NOMO-1 treated with dmso at 0.1 percent for 144 hours (cell line): ENCODE results near the gene KRT74.

Experiments used
- DNase-seq: peaks from one replicate; lab custom pipeline; 2025; ENCODE audit not compliant: unreplicated experiment; lab: John Stamatoyannopoulos, UW

The KRT74 gene

DNA sequence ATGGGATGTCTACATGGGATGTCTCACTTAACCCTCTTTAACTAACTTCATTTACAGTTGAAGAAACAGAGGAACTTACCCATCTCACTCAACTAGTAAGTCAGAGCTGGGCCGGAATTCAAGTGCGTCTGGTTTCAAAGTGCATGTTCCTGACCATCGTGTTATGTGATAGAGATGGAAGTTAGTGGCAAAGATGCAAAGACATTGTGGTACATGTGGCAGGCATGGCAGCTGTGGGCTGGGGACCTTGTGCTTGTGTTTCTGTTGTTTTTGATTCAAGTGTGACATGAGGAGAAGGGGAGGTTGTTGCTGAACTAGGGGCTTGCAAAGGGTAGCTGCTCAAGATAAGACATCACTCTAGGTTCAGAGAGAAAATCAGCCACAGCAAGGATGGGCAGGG is 2.3 kb upstream of the KRT74 start:
- no peak for DNase-seq

DNA sequence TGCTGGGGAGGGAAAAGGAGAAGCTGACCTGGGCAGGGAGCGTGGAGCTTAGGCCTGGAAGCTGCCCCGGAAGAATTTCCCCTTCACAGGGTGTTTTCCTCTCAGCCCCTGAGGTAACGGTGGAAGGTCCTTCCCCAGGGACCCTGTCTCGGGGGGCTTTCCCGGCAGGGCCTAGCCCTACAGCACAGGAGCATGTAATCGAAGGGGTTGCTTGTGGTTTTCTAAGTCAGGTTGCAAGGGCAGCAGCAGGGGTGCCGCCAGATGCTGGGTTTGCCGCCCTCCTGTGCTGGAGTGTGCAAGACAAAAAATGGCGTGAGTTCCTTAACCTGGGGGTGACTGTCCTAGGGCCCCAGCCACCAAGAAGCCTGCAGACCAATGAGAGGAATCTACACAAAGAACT is 1.6 kb upstream of the KRT74 start:
- DNase-seq, result no peak

DNA sequence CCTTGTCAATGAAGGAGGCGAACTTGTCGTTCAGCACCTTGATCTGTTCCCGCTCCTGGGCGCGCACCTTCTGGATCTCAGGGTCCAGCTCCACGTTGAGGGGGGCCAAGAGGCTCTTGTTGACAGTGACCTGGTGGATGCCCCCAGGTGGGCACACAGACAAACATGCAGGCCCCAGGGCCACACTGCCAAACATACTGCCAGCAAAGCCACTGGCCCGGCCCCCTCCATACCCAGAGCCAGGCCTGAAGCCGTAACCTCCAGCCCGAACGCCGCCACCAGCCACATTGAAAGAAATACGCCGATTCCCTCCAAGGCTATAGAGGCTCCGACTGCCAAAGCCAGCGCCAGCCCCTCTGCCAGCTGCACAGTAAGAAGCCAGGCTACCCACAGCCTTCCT is 337 bp downstream of the KRT74 start:
- DNase-seq, result no peak

DNA sequence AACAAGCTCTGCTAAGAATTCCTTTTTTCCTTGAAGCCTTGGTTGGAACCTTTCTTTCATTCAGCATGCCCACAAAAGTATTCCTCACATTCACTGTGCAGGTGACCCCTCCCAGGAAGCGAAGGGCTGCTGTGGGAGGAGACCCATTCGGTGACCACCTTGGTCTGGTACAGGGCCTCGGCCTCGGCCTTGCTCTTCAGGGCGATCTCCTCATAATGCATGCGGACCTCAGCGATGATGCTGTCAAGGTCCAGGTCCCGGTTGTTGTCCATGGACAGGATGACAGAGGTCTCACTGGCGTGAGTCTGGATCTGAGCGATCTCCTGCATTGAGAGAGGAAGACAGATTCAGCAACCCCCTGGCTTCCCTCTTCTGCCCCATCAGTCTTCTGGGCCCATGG is 3.1 kb downstream of the KRT74 start:
- DNase-seq, result no peak

DNA sequence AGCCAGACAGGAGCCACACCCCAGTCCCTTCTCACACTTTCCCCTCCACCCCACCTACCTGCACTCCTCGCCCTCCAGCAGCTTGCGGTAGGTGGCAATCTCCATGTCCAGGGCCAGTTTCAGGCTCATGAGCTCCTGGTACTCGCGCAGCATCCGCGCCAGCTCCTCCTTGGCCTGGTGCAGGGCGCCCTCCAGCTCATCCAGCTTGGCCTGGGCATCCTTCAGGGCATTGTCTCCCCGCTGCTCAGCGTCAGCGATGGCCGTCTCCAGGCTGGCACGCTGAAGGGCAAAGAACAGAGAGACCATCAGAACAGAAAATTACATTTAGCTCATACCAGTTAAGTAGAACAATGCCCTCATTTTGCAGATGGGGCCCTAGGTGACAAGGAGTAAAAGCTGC is 5.5 kb downstream of the KRT74 start:
- DNase-seq, result no peak

DNA sequence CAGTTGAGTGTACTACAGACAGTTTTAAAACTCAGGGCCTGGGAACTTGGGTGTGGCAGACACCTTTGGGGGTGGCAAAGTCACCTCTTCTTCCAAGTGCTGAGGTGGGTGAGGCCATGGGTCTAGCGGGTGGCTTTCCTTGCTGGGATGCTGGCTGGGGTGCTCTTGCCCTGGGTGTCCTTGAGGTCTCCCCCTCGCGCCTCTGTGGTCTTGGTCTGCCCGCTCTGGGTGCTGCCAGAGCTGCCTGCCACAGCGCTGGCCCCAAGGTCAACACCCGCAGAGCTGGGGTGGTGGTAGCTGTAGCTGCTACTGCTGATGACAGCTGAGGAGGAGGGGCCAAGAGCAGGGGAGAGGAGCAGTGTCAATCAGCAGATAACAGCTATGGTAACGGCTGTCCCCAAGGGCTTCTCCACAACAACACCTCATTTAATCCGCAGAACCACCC is 6.8 kb downstream of the KRT74 start:
- no peak for DNase-seq

DNA sequence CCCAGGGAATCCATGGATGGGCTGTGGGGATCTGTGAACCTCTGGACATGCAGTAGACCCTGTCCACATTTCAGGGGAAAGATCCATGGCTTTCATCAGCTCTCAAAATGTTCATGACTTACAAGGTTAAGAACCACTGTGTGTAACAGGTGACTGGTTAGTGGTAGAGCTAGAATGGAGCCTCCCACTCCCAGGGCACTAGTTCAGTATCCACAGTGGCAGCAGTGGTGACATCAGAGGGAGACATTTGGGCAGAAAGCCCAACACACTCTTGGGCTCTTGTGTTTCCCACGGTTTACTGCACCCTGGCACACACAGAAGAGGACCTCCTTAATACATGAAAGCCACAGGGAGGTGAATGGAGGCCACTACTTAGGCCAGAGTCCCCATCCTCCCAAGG is 9.1 kb downstream of the KRT74 start:
- DNase-seq, result no peak

DNA sequence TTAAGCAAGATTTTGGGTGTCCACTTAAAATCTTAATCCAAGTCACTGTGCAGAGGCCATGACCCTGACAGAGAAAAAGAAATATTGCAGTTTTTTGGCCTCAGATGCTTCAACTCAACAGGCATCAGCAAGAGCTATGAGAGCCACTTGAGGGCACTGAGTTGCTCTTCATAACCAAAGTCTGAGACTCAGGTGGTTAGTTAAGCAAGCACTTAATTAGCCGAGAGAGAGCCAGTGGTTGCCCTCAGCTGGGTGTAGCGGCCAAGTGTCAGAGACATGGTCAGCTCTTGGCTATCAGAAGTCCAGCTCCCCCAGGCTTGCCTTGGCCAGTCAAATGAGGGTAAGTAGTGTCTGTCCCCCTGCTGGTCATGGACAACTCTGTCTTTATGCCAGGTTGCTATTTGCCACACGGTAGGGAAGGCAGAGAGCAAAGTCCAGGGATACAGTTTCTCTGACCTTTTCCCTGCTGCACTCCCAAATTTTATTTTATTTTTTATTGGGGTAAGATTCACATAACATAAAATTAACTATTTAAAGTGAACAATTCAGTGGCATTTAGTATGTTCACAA is 11.7 kb downstream of the KRT74 start:
- no peak for DNase-seq

DNA sequence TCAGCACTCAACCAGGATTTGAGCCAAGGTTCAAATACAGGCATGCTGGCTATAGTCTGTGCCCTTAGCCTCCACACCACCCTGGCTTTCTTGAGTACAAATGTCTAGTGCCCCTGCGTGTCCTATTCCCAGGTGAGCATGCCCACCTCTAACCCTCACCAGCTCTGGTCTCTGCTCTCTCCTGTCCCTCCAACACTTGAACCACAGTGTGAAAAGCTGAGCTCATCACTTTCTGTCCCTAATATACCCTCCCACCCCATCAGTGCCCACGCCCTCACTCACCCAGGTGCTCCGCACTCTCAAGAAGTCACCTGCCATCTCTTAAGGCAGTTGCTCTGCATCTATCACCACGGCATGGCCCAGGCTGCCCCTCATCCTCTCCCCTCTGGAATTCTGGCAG is 13.7 kb downstream of the KRT74 start:
- DNase-seq, result no peak

DNA sequence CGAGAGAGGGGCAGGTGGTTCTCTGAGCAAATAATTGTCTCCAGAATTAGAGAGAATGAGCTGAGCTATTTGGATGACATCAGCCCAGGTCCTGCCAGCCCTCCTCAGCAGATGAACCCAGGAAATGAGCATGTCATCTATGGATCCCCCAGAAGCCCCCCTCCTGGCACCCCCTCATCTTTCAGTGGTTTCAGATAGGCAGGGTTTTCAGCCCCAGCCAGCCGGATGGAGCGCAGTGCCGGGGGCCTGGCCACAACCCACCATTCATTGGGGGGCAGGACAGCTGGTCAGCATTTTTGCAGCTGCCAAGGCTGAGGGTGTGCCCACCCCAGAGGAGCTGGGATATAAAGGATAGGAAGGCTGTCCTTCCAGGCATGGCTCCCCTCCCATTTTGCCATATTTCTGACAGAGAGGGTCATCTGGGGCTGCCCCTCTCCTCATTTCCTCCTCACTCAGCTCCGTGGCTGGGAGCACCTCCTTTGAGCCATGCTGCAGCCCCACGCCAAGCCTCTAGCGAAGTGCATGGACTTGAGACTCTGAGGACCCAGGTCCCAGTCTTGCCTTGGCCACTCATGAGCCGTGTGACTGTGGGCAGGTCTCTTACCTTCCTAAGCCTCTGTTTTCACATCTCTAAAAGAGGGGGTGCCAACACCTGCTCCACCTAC is 14.7 kb downstream of the KRT74 start:
- no peak for DNase-seq

DNA sequence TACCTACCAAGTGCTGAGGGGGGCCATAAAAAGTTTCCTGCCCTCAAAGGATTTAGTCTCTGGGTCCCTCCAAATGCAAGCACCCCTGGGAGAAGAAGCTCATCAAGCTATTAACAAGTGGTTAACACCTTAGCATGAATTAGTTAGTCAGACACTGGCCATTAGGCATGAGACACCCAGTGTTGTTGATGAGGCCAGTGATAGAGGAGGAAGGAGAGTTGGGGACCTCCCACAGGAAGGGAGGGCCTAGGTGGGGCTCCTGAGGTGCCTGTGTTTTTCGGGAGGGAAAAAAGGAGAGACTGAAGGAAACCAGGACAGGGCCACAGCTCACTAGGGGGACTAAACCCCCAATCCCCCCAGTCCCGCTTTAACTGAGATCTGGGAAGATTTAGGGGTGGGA is 16.2 kb downstream of the KRT74 start:
- no peak for DNase-seq

DNA sequence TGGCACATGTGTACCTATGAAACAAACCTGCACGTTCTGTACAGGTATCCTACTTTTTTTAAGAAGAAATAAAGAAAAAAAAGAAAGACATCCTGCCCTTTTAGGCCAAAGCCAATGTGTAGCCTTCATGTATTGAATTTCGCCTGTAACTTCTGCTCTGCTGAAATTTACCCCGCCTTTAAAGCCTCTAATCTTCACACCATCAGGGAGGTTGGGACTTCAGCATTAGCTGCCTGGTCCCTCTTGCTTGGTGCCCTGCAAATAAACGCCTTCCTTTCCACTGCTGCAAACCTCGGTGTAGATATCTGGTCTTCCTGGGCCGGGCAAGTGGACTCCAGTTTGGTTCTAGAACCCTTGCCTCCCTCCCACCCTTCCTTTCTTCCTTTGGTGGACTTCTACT is 18.1 kb downstream of the KRT74 start:
- no peak for DNase-seq

DNA sequence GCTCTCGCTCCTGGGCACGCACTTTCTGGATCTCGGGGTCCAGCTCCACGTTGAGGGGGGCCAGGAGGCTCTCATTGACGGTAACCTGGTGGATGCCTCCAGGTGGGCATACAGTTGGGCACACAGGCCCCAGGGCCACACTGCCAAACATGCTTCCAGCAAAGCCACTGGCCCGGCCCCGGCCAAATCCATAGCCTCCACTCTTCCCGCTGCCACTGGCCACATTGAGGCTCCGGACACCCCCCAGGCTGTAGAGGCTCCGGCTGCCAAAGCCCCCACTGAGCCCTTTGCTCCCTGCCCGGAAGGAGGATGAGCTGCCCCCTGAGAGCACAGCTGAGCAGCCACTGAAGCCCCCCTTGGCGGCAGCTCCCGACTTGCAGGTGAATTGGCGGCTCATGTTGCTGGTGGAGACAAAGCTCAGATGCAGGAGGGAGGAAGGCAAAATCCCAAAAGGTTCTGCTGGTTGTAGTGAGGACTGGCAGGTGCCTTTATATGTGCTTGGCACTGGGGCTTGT is 20.9 kb downstream of the KRT74 start, which contains the start of gene KRT71:
TSS of gene KRT71 (minus strand) at position 465 of the 515 bp plus-strand sequence. CDS start at position 397, 68 bp downstream.
- DNase-seq, result no peak

DNA sequence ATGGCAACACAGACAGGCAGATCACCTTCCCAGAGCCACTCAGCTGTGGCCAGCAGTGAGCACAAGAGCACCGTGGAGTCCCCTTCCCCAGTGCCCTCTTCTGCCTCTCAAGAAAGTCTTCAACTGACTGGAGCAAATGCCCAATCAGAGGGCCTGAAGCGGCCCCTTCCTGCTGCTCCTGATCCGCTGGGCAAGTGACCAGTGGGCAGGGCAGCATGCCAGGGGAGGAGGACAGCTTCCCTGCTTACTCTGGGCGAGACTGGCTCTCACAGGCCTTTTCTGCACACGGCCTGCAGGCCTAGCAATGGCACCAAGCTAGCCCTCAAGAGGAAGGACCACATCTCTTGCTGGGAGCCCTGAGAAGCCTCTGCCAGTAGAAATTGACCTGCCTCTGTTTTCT is 21.6 kb downstream of the KRT74 start:
- DNase-seq, result no peak

DNA sequence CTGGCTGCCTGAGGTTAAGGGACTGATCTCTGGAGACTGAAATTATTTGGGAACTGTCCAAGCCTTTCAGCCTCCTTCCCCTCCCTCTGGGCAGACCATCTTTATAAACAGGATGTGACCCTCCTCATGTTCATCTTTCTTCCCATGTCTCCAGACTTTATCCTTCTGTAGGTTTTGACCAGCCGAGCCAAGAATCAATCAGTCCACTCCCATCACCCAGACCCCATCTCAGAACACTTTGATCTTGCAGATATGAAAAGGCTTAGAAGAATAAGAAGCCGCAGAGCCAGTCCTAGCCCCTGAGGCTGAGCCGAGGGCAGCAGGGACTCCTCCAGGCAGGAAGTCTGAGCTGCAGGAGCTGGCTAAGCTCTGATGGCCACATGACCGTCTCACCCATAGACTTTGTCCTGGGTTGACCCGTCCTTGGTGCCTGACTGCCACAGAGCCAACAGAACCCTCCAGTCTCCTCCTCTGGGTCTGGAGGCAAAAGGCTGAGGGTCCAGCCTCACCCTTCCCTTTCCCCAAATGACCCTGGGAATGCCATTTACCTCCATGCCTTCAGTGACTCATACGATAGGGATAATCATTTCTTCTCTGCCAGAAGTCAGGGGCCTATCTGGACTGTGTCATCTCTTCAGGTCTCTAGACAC is 22.3 kb downstream of the KRT74 start:
- DNase-seq, result no peak

DNA sequence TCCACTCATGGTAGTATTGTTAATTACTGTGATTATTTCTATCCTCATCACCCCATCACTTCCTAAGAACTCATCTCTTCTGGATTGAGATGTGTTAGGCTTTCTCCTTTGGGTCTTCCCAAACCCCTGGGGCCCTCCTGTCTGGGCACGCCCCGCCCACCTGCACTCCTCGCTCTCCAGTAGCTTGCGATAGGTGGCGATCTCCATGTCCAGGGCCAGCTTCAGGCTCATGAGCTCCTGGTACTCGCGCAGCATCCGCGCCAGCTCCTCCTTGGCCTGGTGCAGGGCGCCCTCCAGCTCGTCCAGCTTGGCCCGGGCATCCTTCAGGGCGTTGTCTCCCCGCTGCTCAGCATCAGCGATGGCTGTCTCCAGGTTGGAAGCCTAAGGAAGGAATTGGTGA is 27.5 kb downstream of the KRT74 start:
- DNase-seq, result no peak

DNA sequence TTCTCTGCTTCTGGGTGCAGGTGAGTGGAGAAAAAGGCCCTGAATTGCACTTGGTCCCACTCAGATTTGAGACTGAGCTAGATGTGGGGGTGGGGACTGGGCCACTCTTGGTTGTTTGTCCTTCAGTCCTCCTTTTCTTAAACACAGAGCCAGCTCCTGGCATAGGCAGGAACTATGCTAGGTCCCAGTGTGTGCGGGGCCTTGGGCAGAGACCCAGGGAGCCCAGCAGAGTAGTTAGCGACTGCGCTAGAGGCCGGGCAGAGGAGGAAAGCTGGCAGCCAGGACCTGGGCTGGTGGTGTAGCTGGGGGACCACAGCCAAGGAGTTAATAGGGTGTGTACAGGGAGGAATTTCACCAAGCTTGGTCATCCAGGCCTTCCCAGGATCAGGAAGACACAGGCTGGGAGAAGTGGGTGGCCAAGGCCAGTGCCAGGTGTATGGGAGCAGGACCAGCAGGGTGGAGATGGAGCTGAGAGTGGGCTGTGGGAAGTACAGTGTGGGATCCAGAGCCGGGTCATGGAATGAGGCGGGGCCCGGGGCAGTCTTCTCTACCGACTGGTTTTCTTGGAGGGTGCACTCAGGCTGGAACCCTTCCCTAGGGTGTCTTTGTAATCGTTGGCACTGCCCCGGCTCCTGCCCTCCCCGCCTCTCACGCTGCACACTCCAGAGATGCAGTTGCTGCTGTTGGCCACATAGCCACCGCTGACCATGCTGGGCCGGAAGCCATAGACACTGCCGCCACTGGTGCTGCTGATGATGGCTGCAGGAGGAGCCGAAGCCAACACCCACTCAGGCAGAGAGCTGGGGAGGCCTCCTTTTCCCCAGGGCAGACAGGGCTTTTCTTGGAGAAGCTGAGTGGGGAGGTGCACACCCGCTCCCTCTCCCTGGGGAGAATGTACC is 29.4 kb downstream of the KRT74 start:
- DNase-seq, result no peak

DNA sequence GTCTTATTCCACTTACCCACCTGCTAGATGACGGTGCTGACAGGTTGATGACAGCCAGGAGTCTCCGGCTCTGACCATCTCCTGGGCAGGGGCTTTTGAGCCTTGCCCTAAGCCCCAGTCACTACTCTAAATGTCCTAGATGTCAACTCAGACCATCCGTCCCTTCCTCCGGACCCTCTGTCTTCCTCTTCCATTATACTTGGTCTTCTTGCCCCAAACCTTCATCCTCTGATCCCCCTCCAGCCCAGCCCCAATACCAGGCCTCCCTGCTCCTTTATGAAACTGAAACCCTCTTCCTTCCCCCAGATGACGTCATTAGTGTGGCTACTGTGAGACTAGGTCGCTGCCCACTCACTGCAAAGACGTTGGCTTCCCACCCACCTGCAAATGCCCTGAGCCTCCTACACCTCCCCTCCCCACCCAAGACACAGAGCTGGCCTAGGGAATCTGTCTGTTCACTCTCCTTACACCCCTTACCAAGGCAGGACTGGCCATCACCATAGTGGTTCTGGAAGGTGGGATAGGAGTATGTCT is 30.8 kb downstream of the KRT74 start:
- no peak for DNase-seq

DNA sequence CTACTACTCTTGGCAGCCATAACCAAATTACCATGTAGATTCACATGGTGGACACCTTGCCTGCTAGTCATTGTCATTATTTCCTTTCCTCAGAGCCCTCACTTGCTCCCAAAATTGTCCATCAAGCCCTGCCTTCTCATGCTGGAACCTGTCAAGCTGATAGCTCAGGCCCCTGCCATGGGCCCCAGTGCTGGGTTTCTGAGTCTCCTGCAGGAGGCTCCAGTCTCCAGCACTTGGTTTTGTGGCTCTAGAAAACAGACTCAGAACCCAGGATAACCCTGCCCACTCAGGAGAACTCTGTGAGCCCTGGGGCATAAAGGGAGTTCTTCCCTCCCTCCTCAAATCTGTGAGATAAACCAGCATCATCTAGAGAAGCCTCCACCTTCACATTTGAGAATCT is 31.5 kb downstream of the KRT74 start:
- DNase-seq, result no peak

DNA sequence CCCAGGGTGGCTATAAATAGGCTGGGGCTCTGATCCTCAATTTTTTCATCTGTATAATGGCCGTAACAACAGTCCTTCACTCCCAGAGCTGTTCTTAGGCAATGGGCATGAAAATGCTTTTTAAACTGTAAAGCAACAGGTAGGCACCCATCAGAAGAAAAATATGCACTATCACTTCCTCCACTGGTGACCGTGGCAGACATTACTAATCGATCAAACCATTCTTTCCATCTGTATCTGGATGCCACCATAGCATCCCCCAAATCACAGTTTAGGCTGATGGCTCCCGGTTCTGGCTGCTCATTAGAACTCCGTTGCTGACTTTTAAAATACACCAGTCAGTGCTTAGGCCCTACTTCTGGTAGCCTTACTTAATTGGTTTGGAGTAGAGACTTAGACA is 31.9 kb downstream of the KRT74 start:
- no peak for DNase-seq

DNA sequence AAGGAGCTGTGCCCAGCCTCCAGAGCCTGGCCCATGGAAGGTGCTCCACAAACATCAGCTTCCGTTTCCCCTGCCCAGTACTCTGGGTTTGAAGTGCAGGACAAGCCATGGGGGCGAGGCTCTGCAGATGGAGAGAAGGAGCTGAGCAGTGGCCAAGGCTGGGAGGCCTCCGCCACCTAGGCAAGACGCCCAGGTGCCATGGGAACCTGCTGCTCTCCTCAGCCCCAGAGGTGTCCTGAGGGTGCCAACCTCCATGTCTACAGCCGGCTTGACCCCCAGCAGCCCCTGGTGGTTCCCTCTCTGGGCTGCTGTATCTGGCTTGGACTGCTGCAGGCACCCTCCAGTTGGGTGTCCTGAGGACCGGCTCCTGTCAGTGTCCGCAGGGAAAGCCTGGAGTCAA is 33.1 kb downstream of the KRT74 start:
- DNase-seq, result no peak
